Lower leg skin (tissue), 3 donors: Measurements from ENCODE around the gene AEBP1.

Source experiments
- POLR2A ChIP-seq, 2 donors: fragments of 450-650 bp; IDR thresholded peaks; one replicate each; pipeline ENCODE4 v1.6.1; 2016 to 2017; ENCODE audit warnings: antibody characterized with exemption in 2 of 2, mild to moderate bottlenecking in 1 of 2, moderate library complexity in 1 of 2
- TF ChIP-seq, protein P1 (sequence below), 3 donors: fragments of 450-650 bp; IDR thresholded peaks; one replicate each; pipeline ENCODE4 v1.5.1; 2016; ENCODE audit warnings: antibody characterized with exemption in 3 of 3, mild to moderate bottlenecking in 3 of 3, moderate library complexity in 2 of 3

DNA sequence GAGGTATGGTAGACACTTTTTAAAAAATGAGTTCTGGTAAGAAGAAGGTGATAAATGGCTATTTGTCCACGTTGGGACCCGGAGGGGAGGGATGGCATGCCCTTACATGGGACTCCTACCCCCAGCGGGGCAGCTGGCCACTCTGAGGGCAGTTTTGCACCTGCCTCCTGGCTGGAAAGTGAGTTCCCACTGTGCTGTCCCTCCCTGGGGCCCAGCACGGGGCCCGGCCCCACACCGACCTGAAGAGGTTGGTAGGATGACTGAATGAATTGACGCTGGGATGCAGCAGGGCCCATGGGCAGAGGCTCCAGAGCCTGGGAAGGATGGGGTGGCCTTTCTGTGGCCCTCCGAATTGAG is 601 bp upstream of the AEBP1 start:
- TF ChIP-seq, protein P1, sequence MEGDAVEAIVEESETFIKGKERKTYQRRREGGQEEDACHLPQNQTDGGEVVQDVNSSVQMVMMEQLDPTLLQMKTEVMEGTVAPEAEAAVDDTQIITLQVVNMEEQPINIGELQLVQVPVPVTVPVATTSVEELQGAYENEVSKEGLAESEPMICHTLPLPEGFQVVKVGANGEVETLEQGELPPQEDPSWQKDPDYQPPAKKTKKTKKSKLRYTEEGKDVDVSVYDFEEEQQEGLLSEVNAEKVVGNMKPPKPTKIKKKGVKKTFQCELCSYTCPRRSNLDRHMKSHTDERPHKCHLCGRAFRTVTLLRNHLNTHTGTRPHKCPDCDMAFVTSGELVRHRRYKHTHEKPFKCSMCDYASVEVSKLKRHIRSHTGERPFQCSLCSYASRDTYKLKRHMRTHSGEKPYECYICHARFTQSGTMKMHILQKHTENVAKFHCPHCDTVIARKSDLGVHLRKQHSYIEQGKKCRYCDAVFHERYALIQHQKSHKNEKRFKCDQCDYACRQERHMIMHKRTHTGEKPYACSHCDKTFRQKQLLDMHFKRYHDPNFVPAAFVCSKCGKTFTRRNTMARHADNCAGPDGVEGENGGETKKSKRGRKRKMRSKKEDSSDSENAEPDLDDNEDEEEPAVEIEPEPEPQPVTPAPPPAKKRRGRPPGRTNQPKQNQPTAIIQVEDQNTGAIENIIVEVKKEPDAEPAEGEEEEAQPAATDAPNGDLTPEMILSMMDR (IDR thresholded peaks at IDR 0.05) = no peak
- no peak for TF ChIP-seq POLR2A (IDR thresholded peaks at IDR 0.05)
